SK-N-DZ (cell line): ENCODE data around the gene FKBP5.

Source experiments
- DNase-seq: peaks from one replicate; pipeline ENCODE4 v3.0.0-alpha.2; 2015; ENCODE audit warnings: low spot score

The FKBP5 gene

GRCh38 chr6:35665573-35665972, 23.1 kb downstream of the FKBP5 start:
- DNase-seq = no peak

GRCh38 chr6:35664945-35665344, 23.8 kb downstream of the FKBP5 start:
- no peak for DNase-seq

GRCh38 chr6:35663447-35664235, 25.1 kb downstream of the FKBP5 start:
- DNase-seq = no peak

GRCh38 chr6:35662999-35663398, 25.7 kb downstream of the FKBP5 start:
- no peak for DNase-seq

GRCh38 chr6:35654883-35655282, 33.8 kb downstream of the FKBP5 start:
- DNase-seq = no peak

- DNase-seq = no peak
Measured at GRCh38 chr6:35651244-35651643, 37.5 kb downstream of the FKBP5 start.

GRCh38 chr6:35650015-35650414, 38.7 kb downstream of the FKBP5 start:
- no peak for DNase-seq

GRCh38 chr6:35648203-35648602, 40.5 kb downstream of the FKBP5 start:
- no peak for DNase-seq

GRCh38 chr6:35647400-35647799, 41.3 kb downstream of the FKBP5 start:
- no peak for DNase-seq

GRCh38 chr6:35643162-35643535, 45.6 kb downstream of the FKBP5 start:
- no peak for DNase-seq

- no peak for DNase-seq
Measured at GRCh38 chr6:35642471-35643161, 46.1 kb downstream of the FKBP5 start.

GRCh38 chr6:35640017-35640664, 48.6 kb downstream of the FKBP5 start:
- DNase-seq = no peak

- DNase-seq = no peak
Measured at GRCh38 chr6:35638679-35639078, 50.0 kb downstream of the FKBP5 start.

- DNase-seq = no peak
Measured at GRCh38 chr6:35637911-35638310, 50.8 kb downstream of the FKBP5 start.

GRCh38 chr6:35635601-35636597, 52.8 kb downstream of the FKBP5 start:
- no peak for DNase-seq

GRCh38 chr6:35634316-35634715, 54.4 kb downstream of the FKBP5 start:
- no peak for DNase-seq

- DNase-seq = no peak
Measured at GRCh38 chr6:35633579-35634089, 55.1 kb downstream of the FKBP5 start.

- no peak for DNase-seq
Measured at GRCh38 chr6:35629876-35630378, 58.8 kb downstream of the FKBP5 start.

GRCh38 chr6:35626401-35626800, 62.3 kb downstream of the FKBP5 start:
- DNase-seq = no peak

GRCh38 chr6:35624341-35625070, 64.2 kb downstream of the FKBP5 start:
- DNase-seq = no peak
